H7 (cell line): ENCODE data around the gene FGFRL1. TPM values are rescaled to one million over a fixed set of nuclear protein-coding genes. Genes with fewer than 3 reads are reported as not detected.

ENCODE experiments used
- DNase-seq: peaks from one replicate; pipeline ENCODE4 v3.0.0; 2012
- H3K27me3 ChIP-seq: 2 replicates; pipeline ENCODE4 v1.6.0; 2011; ENCODE audit warnings: mild to moderate bottlenecking, low read length; ENCODE audit not compliant: control insufficient read depth, insufficient read depth
- H3K36me3 ChIP-seq: replicated peaks from 2 replicates; pipeline ENCODE4 v1.5.1; 2011; ENCODE audit warnings: low read length; ENCODE audit not compliant: control insufficient read depth, insufficient read depth
- H3K4me3 ChIP-seq: 2 replicates; pipeline ENCODE4 v1.5.1; 2011; ENCODE audit warnings: low read depth, mild to moderate bottlenecking, control low read depth, low read length, moderate library complexity; ENCODE audit not compliant: insufficient read depth
- total RNA-seq: library from RNA; depleted of rRNA; stranded (reverse); fragments of >200 nt; shearing (Covaris generic); gene quantifications from 2 replicates; pipeline ENCODE4 v1.2.3, GENCODE V29; 2014

Gene FGFRL1
- total RNA-seq, 1 experiment from 2014 or later: 39.1 TPM

GRCh38 chr4:1017211-1017610 is 5.8 kb downstream of the FGFRL1 start:
- no peak for DNase-seq
- Histone ChIP-seq H3K36me3 (no peaks in the 10 kb centered on the region; the same call in 1 of the 2 replicates), H3K27me3 (no peaks in the 10 kb centered on the region), H3K4me3 (no peak overlapping the region)

- no peaks in the 10 kb centered on the region; the same call in 1 of the 2 replicates for H3K36me3 ChIP-seq
- DNase-seq: no peak
- no peak overlapping the region for H3K4me3 ChIP-seq
- no peaks in the 10 kb centered on the region for H3K27me3 ChIP-seq
Measured at GRCh38 chr4:1017706-1018105, 6.3 kb downstream of the FGFRL1 start.

- peak; percentile 81 for DNase-seq
- H3K36me3 ChIP-seq: no peaks in the 10 kb centered on the region; the same call in 1 of the 2 replicates
- no peaks in the 10 kb centered on the region for H3K27me3 ChIP-seq
- no peak overlapping the region for H3K4me3 ChIP-seq
Measured at GRCh38 chr4:1018147-1019020, 7.0 kb downstream of the FGFRL1 start.

- no peak for DNase-seq
- Histone ChIP-seq H3K27me3 (no peaks in the 10 kb centered on the region), H3K4me3 (no peak overlapping the region), H3K36me3 (no peaks in the 10 kb centered on the region)
Measured at GRCh38 chr4:1019320-1019719, 7.9 kb downstream of the FGFRL1 start.

- H3K4me3 ChIP-seq: no peak overlapping the region
- no peaks in the 10 kb centered on the region for H3K27me3 ChIP-seq
- DNase-seq: peak; percentile 92
- H3K36me3 ChIP-seq: no peaks in the 10 kb centered on the region
Measured at GRCh38 chr4:1019729-1020470, 8.5 kb downstream of the FGFRL1 start.

GRCh38 chr4:1021386-1022050 is 10.1 kb downstream of the FGFRL1 start:
- Histone ChIP-seq H3K27me3 (no peaks in the 10 kb centered on the region), H3K4me3 (no peak overlapping the region), H3K36me3 (peaks cover 8% of the 10 kb centered on the region)
- no peak for DNase-seq

GRCh38 chr4:1022051-1022738 is 10.8 kb downstream of the FGFRL1 start:
- Histone ChIP-seq H3K27me3 (no peaks in the 10 kb centered on the region), H3K4me3 (no peak overlapping the region), H3K36me3 (peaks cover 8% of the 10 kb centered on the region)
- DNase-seq: peak; percentile 69

GRCh38 chr4:1022739-1023066 is 11.3 kb downstream of the FGFRL1 start:
- H3K27me3 ChIP-seq: no peaks in the 10 kb centered on the region
- DNase-seq: peak; percentile 69
- no peak overlapping the region for H3K4me3 ChIP-seq
- peaks cover 8% of the 10 kb centered on the region for H3K36me3 ChIP-seq

GRCh38 chr4:1023075-1023640 is 11.7 kb downstream of the FGFRL1 start:
- no peaks in the 10 kb centered on the region for H3K27me3 ChIP-seq
- H3K4me3 ChIP-seq: no peak overlapping the region
- peaks cover 8% of the 10 kb centered on the region for H3K36me3 ChIP-seq
- peak; percentile 67 for DNase-seq

GRCh38 chr4:1023895-1024740 is 12.7 kb downstream of the FGFRL1 start:
- Histone ChIP-seq H3K27me3 (no peaks in the 10 kb centered on the region), H3K4me3 (no peak overlapping the region), H3K36me3 (peaks cover 8% of the 10 kb centered on the region)
- peak; percentile 63 for DNase-seq

- Histone ChIP-seq H3K4me3 (no peak overlapping the region), H3K36me3 (peaks cover 8% of the 10 kb centered on the region), H3K27me3 (no peaks in the 10 kb centered on the region)
- no peak for DNase-seq
Measured at GRCh38 chr4:1024882-1025545, 13.6 kb downstream of the FGFRL1 start.

- Histone ChIP-seq H3K27me3 (no peaks in the 10 kb centered on the region), H3K4me3 (no peak overlapping the region), H3K36me3 (peaks cover 8% of the 10 kb centered on the region)
- DNase-seq: no peak
Measured at GRCh38 chr4:1026115-1026514, 14.7 kb downstream of the FGFRL1 start.
